LNCaP clone FGC (cell line): ENCODE results near the gene PHACTR4.
"Not testable (repeated sequence)": the region's sequence is repeated elsewhere in the genome, so short reads cannot be mapped to it uniquely, and the experiment has no call there.

Experiments used
- DNase-seq: peaks from one replicate; pipeline ENCODE4 v3.0.0-alpha.2; 2011; ENCODE audit warnings: low read depth
- H3K4me3 ChIP-seq: 2 replicates; pipeline ENCODE4 v1.5.1; 2011; ENCODE audit warnings: mild to moderate bottlenecking, low read depth, low read length, control low read depth
- TF ChIP-seq, protein P1 (sequence below): IDR thresholded peaks from 2 replicates; pipeline ENCODE4 v1.5.1; 2012; ENCODE audit warnings: mild to moderate bottlenecking; ENCODE audit not compliant: control insufficient read depth, insufficient read depth; ENCODE audit errors: extremely low read depth

The PHACTR4 gene

GRCh38 chr1:28466226-28466778 lies 96.8 kb downstream of the PHACTR4 start:
- TF ChIP-seq, protein P1, sequence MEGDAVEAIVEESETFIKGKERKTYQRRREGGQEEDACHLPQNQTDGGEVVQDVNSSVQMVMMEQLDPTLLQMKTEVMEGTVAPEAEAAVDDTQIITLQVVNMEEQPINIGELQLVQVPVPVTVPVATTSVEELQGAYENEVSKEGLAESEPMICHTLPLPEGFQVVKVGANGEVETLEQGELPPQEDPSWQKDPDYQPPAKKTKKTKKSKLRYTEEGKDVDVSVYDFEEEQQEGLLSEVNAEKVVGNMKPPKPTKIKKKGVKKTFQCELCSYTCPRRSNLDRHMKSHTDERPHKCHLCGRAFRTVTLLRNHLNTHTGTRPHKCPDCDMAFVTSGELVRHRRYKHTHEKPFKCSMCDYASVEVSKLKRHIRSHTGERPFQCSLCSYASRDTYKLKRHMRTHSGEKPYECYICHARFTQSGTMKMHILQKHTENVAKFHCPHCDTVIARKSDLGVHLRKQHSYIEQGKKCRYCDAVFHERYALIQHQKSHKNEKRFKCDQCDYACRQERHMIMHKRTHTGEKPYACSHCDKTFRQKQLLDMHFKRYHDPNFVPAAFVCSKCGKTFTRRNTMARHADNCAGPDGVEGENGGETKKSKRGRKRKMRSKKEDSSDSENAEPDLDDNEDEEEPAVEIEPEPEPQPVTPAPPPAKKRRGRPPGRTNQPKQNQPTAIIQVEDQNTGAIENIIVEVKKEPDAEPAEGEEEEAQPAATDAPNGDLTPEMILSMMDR, result no peak
- DNase-seq, result no peak
- no peak overlapping the region for H3K4me3 ChIP-seq

GRCh38 chr1:28470146-28470545 lies 100.6 kb downstream of the PHACTR4 start:
- no peak for DNase-seq
- TF ChIP-seq, protein P1, result no peak
- H3K4me3 ChIP-seq, result no peak overlapping the region

DNA sequence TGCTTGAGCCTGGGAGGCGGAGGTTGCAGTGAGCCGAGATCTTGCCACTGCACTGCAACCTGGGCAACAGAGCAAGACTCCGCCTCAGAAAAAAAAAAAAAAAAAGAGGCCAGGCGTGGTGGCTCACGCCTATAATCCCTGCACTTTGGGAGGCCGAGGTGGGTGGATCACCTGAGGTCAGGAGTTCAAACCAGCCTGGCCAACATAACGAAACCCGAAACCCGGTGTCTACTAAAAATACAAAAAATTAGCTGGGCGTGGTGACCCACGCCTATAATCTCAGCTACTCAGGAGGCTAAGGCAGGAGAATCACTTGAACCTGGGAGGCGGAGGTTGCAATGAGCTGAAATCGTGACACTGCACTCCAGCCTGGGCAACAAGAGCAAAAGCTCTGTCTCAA lies 110.0 kb downstream of the PHACTR4 start:
- not testable (repeated sequence) for DNase-seq

GRCh38 chr1:28480308-28480707 lies 110.8 kb downstream of the PHACTR4 start:
- H3K4me3 ChIP-seq, result no peak overlapping the region
- TF ChIP-seq, protein P1, result no peak
- DNase-seq, result no peak

More for the DNA sequence above, 110.0 kb downstream of the PHACTR4 start:
- not testable (repeated sequence) for H3K4me3 ChIP-seq

DNA sequence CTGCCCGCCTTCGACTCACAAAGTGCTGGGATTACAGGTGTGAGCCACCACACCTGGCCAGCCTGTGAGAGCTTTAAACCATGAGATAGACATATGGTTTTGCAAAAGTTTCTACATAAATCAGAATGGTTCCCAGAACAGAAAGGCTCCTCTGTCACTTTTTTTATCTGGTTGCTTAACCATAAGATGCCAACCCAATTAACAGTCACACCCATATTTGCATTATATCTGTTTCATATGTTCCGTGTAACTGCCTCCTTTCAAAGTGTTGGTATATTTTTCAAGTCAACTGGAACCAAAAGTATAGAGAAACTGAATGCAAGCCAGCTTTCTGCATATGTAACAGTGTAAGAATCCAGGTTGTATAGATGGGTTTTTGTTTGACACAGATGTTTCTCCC lies 112.6 kb downstream of the PHACTR4 start:
- no peak overlapping the region for H3K4me3 ChIP-seq
- TF ChIP-seq, protein P1, result no peak
- DNase-seq, result no peak

- DNase-seq, result no peak
- no peak overlapping the region for H3K4me3 ChIP-seq
- TF ChIP-seq, protein P1, result no peak
Observed at GRCh38 chr1:28482702-28483101, 113.2 kb downstream of the PHACTR4 start.

DNA sequence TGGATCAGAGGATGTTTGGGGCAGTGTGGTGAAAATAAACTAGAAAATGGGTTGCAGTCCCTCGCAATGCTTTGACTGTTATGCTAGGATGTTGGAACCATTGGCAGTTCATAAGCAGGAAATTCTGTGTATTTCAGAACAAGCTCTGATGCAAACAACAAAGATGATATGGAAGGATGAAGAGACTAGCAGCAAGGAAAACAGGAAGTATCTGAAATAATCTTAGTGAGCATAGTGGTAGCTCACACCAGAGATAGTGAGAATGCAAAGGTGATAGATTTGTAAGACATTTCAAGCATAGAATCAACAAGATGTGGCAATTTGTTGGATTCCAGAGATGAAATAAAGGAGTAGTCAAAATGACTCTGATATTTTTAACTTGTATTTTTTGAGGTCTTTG lies 125.2 kb downstream of the PHACTR4 start:
- H3K4me3 ChIP-seq, result no peak overlapping the region
- DNase-seq, result no peak
- TF ChIP-seq, protein P1, result no peak
